B cell (primary cell): ENCODE results near the gene COPS4. TPM values are rescaled to one million over a fixed set of nuclear protein-coding genes. Genes with fewer than 3 reads are reported as not detected.

Source experiments
- ATAC-seq: fragments of 200-7000 bp; cut with Tn5 transposase; one replicate; pipeline ENCODE4 v1.10.0; 2021; ENCODE audit warnings: low read depth, mild to moderate bottlenecking, moderate number of reproducible peaks, moderate library complexity
- CTCF ChIA-PET: fragments of 350-600 bp; sonication (Branson Sonifier 250); formaldehyde crosslinking; loops from one replicate; lab custom pipeline; 2021; ENCODE audit warnings: antibody characterized with exemption, inconsistent platforms; lab: Charles Lee
- POLR2A ChIA-PET: fragments of 350-600 bp; sonication (Branson Sonifier 250); formaldehyde crosslinking; loops from one replicate; lab custom pipeline; 2021; ENCODE audit warnings: antibody characterized with exemption; lab: Charles Lee
- DNase-seq: peaks from one replicate; pipeline ENCODE4 v3.0.0; 2013
- H2AFZ ChIP-seq: 2 replicates; pipeline ENCODE4 v1.6.1; 2012; ENCODE audit warnings: mild to moderate bottlenecking, low read depth, low read length; ENCODE audit not compliant: insufficient read depth, poor library complexity, severe bottlenecking
- H3K27ac ChIP-seq, 2 donors: 1 replicate in 1 of 2; 2 replicates in 1 of 2; pipeline ENCODE4 v1.5.1; 2012 to 2013; ENCODE audit warnings: low read length in 2 of 2, mild to moderate bottlenecking in 2 of 2, moderate library complexity in 1 of 2
- H3K27me3 ChIP-seq, 4 experiments: fragments of 200-600 bp in 1 of 4; sonication (generic) in 1 of 4; replicated peaks in 1 of 4; 1 replicate in 2 of 4; 2 replicates in 2 of 4; pipeline versions ENCODE4 v1.6.1 to v1.7.0; 2013 to 2016; ENCODE audit warnings: low read length in 3 of 4, mild to moderate bottlenecking in 2 of 4, mixed read lengths in 1 of 4, moderate library complexity in 1 of 4; ENCODE audit not compliant: insufficient read depth in 4 of 4, control insufficient read depth in 3 of 4; ENCODE audit errors: control extremely low read depth in 1 of 4
- H3K36me3 ChIP-seq, 2 experiments: replicated peaks in 1 of 2; 1 replicate in 1 of 2; 2 replicates in 1 of 2; pipeline versions ENCODE4 v1.6.1 to v1.7.1; 2013; ENCODE audit warnings: low read length in 1 of 2; ENCODE audit not compliant: insufficient read depth in 2 of 2, control insufficient read depth in 1 of 2; ENCODE audit errors: control extremely low read depth in 1 of 2, extremely low read depth in 1 of 2
- H3K4me1 ChIP-seq, 2 donors: fragments of 200-600 bp in 1 of 2; sonication (generic) in 1 of 2; 1 replicate in 1 of 2; 2 replicates in 1 of 2; pipeline versions ENCODE4 v1.5.1 to v1.6.1; 2013 to 2017; ENCODE audit warnings: low read length in 2 of 2; ENCODE audit not compliant: control insufficient read depth in 2 of 2, insufficient read depth in 2 of 2
- H3K4me2 ChIP-seq: replicated peaks from 2 replicates; pipeline ENCODE3; 2012; ENCODE audit warnings: mild to moderate bottlenecking, low read depth, low read length; ENCODE audit not compliant: poor library complexity, severe bottlenecking
- H3K4me3 ChIP-seq, 5 experiments: fragments of 200-600 bp in 1 of 5; sonication (generic) in 1 of 5; 1 replicate in 3 of 5; 2 replicates in 2 of 5; pipeline versions ENCODE4 v1.5.1 to v1.7.0; 2011 to 2016; ENCODE audit warnings: low read length in 4 of 5, mild to moderate bottlenecking in 4 of 5, low read depth in 2 of 5, control low read depth in 1 of 5, moderate library complexity in 1 of 5; ENCODE audit not compliant: insufficient read depth in 1 of 5; ENCODE audit errors: control extremely low read depth in 1 of 5, extremely low read depth in 1 of 5
- H3K79me2 ChIP-seq: fragments of 200-600 bp; sonication (generic); one replicate; pipeline ENCODE4 v1.6.0; 2016; ENCODE audit warnings: low read length; ENCODE audit not compliant: control insufficient read depth, insufficient read depth
- H3K9ac ChIP-seq: fragments of 200-600 bp; sonication (generic); 2 replicates; pipeline ENCODE4 v1.6.1; 2017; ENCODE audit warnings: mild to moderate bottlenecking, low read length, moderate library complexity
- H3K9me3 ChIP-seq, 3 donors: one replicate each; pipeline versions ENCODE4 v1.6.1 to v1.7.1; 2013; ENCODE audit warnings: low read length in 2 of 3; ENCODE audit not compliant: control insufficient read depth in 2 of 3, insufficient read depth in 1 of 3; ENCODE audit errors: control extremely low read depth in 1 of 3
- H4K20me1 ChIP-seq: 2 replicates; pipeline ENCODE4 v1.6.0; 2012; ENCODE audit warnings: mild to moderate bottlenecking, low read length; ENCODE audit not compliant: insufficient read depth, control insufficient read depth, poor library complexity, severe bottlenecking
- H3K27ac Mint-ChIP-seq: one replicate; pipeline ENCODE4 v1.8.0; 2021; ENCODE audit warnings: mixed read lengths
- H3K27me3 Mint-ChIP-seq: one replicate; pipeline ENCODE4 v1.8.0; 2021; ENCODE audit warnings: mixed read lengths
- H3K4me1 Mint-ChIP-seq: one replicate; pipeline ENCODE4 v1.8.0; 2021; ENCODE audit warnings: mixed read lengths
- H3K4me3 Mint-ChIP-seq: one replicate; pipeline ENCODE4 v1.8.0; 2021; ENCODE audit warnings: mixed read lengths
- H3K9me3 Mint-ChIP-seq: one replicate; pipeline ENCODE4 v1.8.0; 2022; ENCODE audit warnings: mixed read lengths; ENCODE audit not compliant: insufficient read depth
- EZH2 ChIP-seq: IDR thresholded peaks from 2 replicates; pipeline ENCODE4 v1.6.1; 2012; ENCODE audit warnings: borderline replicate concordance, low read depth, mild to moderate bottlenecking, moderate library complexity, low read length; ENCODE audit not compliant: insufficient read depth, poor library complexity, severe bottlenecking
- WGBS: methylation state at CpG from one replicate; pipeline ENCODE4 v1.1.5; 2013; ENCODE audit warnings: missing lambda C conversion rate; ENCODE audit not compliant: insufficient coverage; 5-methylcytosine and 5-hydroxymethylcytosine counted together
- intact Hi-C: fragments of 100-400 bp; cut with micrococcal nuclease; formaldehyde crosslinking; loops from one replicate; pipeline ENCODE4 v1.10.0; 2022
- polyA plus RNA-seq: library from polyadenylated mRNA; depleted of rRNA; stranded (reverse); fragments of >200 nt; gene quantifications from 2 replicates; pipeline ENCODE4 v1.2.3, GENCODE V29; 2012
- total RNA-seq, 2 donors: library from RNA; stranded (reverse); fragments of 120-200 nt in 1 of 2; gene quantifications; 1 replicate in 1 of 2; 2 replicates in 1 of 2; pipeline versions ENCODE4 v1.2.3 to v1.2.4, GENCODE V29; 2013 to 2022
- TF ChIP-seq, protein P1 (sequence below): fragments of 200-600 bp; IDR thresholded peaks from one replicate; pipeline ENCODE4 v1.8.0; 2022; ENCODE audit warnings: antibody characterized with exemption, mild to moderate bottlenecking

The COPS4 gene
- total and polyA plus RNA-seq, 2 donors (not counting 1 experiment from before 2014, with no cell fraction given) = 12.0 to 24.5 TPM

DNA sequence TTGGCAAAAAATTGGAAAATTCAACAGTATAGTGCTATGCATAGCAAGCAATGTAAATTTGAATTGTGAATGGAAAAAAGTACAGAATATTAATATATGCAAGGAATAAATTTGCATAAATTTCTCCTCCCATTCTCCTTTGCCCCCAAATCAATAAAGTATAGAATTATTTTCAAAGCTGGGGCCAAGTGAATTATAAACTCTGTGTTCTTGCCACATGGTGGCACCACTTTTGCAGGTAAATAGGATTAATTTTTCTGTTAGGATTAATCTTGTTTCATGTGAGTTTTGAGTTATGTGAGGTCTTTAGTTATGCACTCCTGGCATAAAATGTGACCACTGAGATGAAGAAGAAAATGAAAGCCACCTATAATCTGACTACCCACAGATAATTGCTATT lies 19.9 kb downstream of the COPS4 start:
- no peak overlapping the region for H2AFZ ChIP-seq
- H3K9me3 ChIP-seq = no peaks in the 10 kb centered on the region
- no peak overlapping the region for H3K4me2 ChIP-seq
- H3K27me3 ChIP-seq = no peaks in the 10 kb centered on the region
- Mint-ChIP-seq H3K27me3 (no peaks in the 10 kb centered on the region), H3K27ac (no peak overlapping the region), H3K4me1 (peaks cover 2% of the 10 kb centered on the region), H3K4me3 (no peak overlapping the region), H3K9me3 (no peaks in the 10 kb centered on the region)
- TF ChIP-seq, protein P1, sequence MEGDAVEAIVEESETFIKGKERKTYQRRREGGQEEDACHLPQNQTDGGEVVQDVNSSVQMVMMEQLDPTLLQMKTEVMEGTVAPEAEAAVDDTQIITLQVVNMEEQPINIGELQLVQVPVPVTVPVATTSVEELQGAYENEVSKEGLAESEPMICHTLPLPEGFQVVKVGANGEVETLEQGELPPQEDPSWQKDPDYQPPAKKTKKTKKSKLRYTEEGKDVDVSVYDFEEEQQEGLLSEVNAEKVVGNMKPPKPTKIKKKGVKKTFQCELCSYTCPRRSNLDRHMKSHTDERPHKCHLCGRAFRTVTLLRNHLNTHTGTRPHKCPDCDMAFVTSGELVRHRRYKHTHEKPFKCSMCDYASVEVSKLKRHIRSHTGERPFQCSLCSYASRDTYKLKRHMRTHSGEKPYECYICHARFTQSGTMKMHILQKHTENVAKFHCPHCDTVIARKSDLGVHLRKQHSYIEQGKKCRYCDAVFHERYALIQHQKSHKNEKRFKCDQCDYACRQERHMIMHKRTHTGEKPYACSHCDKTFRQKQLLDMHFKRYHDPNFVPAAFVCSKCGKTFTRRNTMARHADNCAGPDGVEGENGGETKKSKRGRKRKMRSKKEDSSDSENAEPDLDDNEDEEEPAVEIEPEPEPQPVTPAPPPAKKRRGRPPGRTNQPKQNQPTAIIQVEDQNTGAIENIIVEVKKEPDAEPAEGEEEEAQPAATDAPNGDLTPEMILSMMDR = peak; percentile 59
- no peak for TF ChIP-seq EZH2
- POLR2A ChIA-PET = interaction anchor here (0.7 kb wide), 1 partner anchor 20 kb away, joined by 3 read pairs; the partner anchor contains the start of gene COPS4
- peak; percentile 52 for DNase-seq
- no peak for ATAC-seq
- intact Hi-C loops = loop anchor here (1.0 to 2.0 kb wide), 3 partner anchors 20 to 227 kb away; no protein-coding TSS in a partner anchor
- no peak overlapping the region for H3K27ac ChIP-seq
- no peak overlapping the region for H3K4me3 ChIP-seq
- no peaks in the 10 kb centered on the region for H3K79me2 ChIP-seq
- no peaks in the 10 kb centered on the region for H4K20me1 ChIP-seq
- peaks cover 6 to 40% of the 10 kb centered on the region in 2 experiments for H3K36me3 ChIP-seq
- H3K4me1 ChIP-seq = no peaks in the 10 kb centered on the region
- no peak overlapping the region for H3K9ac ChIP-seq
- CTCF ChIA-PET = interaction anchor here (0.6 to 3.0 kb wide), 11 partner anchors 20 to 584 kb away, joined by 3 to 61 read pairs (median 3); partner anchors contain the start of genes COPS4 and COQ2

- Mint-ChIP-seq H3K4me1 (no peaks in the 10 kb centered on the region), H3K9me3 (no peaks in the 10 kb centered on the region), H3K4me3 (no peak overlapping the region), H3K27me3 (no peaks in the 10 kb centered on the region), H3K27ac (no peak overlapping the region)
- no CpG with 5 or more reads among the region's 4 CpGs for WGBS
- POLR2A ChIA-PET = no interaction called here
- Histone ChIP-seq H3K4me1 (no peaks in the 10 kb centered on the region), H3K4me3 (no peak overlapping the region), H3K9ac (no peak overlapping the region), H3K27me3 (no peaks in the 10 kb centered on the region), H4K20me1 (no peaks in the 10 kb centered on the region), H3K27ac (no peak overlapping the region), H3K4me2 (no peak overlapping the region), H3K79me2 (no peaks in the 10 kb centered on the region), H3K9me3 (no peaks in the 10 kb centered on the region), H2AFZ (no peak overlapping the region), H3K36me3 (peaks cover 5 to 54% of the 10 kb centered on the region in 2 experiments)
- intact Hi-C loops = no loop called here
- DNase-seq (no peak), ATAC-seq (no peak)
- CTCF ChIA-PET = interaction anchor here (2.0 kb wide), 1 partner anchor 198 kb away, joined by 5 read pairs; no protein-coding TSS in a partner anchor
- TF ChIP-seq, protein P1 = no peak
- no peak for TF ChIP-seq EZH2
Measured at GRCh38 chr4:83062739-83063138, 27.8 kb downstream of the COPS4 start.
